Prostate gland (tissue), 2 donors: ENCODE results near the gene WDR44.

Source experiments
- POLR2A ChIP-seq: fragments of 450-650 bp; IDR thresholded peaks from one replicate; pipeline ENCODE4 v1.6.1; 2016; ENCODE audit warnings: antibody characterized with exemption, mild to moderate bottlenecking
- POLR2AphosphoS5 ChIP-seq: sonication (generic); formaldehyde crosslinking; IDR thresholded peaks from one replicate; pipeline ENCODE4 v1.6.1; 2017; ENCODE audit warnings: antibody characterized with exemption
- TF ChIP-seq, protein P1 (sequence below), 4 experiments: fragments of 200-600 bp in 2 of 4; fragments of 450-650 bp in 2 of 4; sonication (generic) in 2 of 4; IDR thresholded peaks; 1 replicate in 3 of 4; 2 replicates in 1 of 4; pipeline ENCODE4 v1.5.1; 2016 to 2019; ENCODE audit warnings: antibody characterized with exemption in 4 of 4, mild to moderate bottlenecking in 2 of 4, moderate library complexity in 2 of 4

DNA sequence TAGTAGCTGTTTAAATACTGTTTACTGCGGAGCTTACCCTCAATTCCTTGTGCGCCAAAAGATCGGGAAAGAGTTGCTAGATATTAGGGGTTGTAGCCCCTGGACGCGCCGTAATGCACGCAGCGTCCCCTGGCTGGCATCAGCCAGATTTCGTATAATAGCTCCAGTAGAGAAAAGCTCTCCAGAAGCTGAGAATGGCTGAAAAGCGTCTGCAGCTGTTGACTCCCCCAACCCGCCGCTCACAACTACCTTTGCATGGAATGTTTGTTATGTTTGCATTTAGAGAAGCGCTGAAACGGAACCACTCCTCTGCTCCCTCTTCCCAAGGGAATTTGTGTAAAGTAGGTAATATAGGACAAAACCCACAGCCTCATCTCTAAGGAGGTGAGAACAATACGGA, 153.4 kb downstream of the WDR44 start:
- no peak for TF ChIP-seq POLR2A
- TF ChIP-seq POLR2AphosphoS5: no peak
- TF ChIP-seq, protein P1, sequence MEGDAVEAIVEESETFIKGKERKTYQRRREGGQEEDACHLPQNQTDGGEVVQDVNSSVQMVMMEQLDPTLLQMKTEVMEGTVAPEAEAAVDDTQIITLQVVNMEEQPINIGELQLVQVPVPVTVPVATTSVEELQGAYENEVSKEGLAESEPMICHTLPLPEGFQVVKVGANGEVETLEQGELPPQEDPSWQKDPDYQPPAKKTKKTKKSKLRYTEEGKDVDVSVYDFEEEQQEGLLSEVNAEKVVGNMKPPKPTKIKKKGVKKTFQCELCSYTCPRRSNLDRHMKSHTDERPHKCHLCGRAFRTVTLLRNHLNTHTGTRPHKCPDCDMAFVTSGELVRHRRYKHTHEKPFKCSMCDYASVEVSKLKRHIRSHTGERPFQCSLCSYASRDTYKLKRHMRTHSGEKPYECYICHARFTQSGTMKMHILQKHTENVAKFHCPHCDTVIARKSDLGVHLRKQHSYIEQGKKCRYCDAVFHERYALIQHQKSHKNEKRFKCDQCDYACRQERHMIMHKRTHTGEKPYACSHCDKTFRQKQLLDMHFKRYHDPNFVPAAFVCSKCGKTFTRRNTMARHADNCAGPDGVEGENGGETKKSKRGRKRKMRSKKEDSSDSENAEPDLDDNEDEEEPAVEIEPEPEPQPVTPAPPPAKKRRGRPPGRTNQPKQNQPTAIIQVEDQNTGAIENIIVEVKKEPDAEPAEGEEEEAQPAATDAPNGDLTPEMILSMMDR (IDR thresholded peaks at IDR 0.05): no peak
